ENCODE data around the gene DUOX2. TPM values are rescaled to one million over a fixed set of nuclear protein-coding genes. Genes with fewer than 3 reads are reported as not detected.
"Not testable (repeated sequence)": the region's sequence is repeated elsewhere in the genome, so short reads cannot be mapped to it uniquely, and the experiment has no call there.

The DUOX2 gene
- total RNA-seq, 6 donors from 2014 or later = 2.7 to 27.2 (median 6.7) TPM

- no peak for ATAC-seq (ENCODE audit: low FRiP score in 2 of 2)
- DNase-seq = no peak
- Histone ChIP-seq H3K27me3 (no peaks in the 10 kb centered on the region), H3K4me1 (no peaks in the 10 kb centered on the region), H3K27ac (no peak overlapping the region), H3K9me3 (no peaks in the 10 kb centered on the region), H3K36me3 (no peaks in the 10 kb centered on the region), H3K4me3 (no peak overlapping the region)
- TF ChIP-seq POLR2AphosphoS5 (IDR thresholded peaks at IDR 0.05) (no peak), EP300 (IDR thresholded peaks at IDR 0.05) (no peak), CTCF (IDR thresholded peaks at IDR 0.05) (no peak), POLR2A (IDR thresholded peaks at IDR 0.05) (no peak)
- 46 to 51% methylated on average over 3 of the region's 3 CpGs for WGBS, 2 donors
Measured at GRCh38 chr15:45089712-45090373, 24.1 kb downstream of the DUOX2 start.

- Histone ChIP-seq H3K9me3 (no peaks in the 10 kb centered on the region), H3K36me3 (no peaks in the 10 kb centered on the region), H3K27me3 (no peaks in the 10 kb centered on the region), H3K27ac (no peak overlapping the region), H3K4me3 (no peak overlapping the region), H3K4me1 (no peaks in the 10 kb centered on the region)
- TF ChIP-seq POLR2A (IDR thresholded peaks at IDR 0.05) (no peak), CTCF (IDR thresholded peaks at IDR 0.05) (no peak), EP300 (IDR thresholded peaks at IDR 0.05) (no peak), POLR2AphosphoS5 (IDR thresholded peaks at IDR 0.05) (no peak)
- ATAC-seq (ENCODE audit: low FRiP score in 2 of 2) = peak in 1 of 2 donors; percentile 61
- no peak for DNase-seq
- 81 to 85% methylated on average over 10 of the region's 10 CpGs for WGBS, 2 donors
Measured at GRCh38 chr15:45088801-45089711, 24.9 kb downstream of the DUOX2 start.

DNA sequence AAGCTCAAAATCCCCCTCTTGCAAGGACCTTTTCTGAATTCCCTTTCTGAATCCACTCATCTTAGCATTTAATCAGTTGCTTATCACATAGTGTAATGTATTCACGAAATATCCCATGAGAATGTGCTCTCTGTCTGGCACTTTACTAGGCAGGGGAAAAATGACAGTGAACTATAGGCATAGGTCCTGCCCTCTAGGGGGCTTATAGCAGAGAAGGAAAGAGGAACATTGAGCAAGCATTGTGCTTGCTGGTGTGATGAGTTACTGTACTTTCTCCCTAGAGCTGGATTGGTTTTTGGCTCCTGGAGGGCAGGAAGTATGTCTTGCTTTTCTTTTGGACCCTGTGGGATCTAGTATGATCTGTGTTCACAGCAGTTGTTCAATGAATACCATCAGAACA is 26.5 kb downstream of the DUOX2 start:
- Histone ChIP-seq H3K36me3 (no peaks in the 10 kb centered on the region), H3K4me3 (no peak overlapping the region), H3K27ac (no peak overlapping the region), H3K9me3 (no peaks in the 10 kb centered on the region), H3K4me1 (no peaks in the 10 kb centered on the region), H3K27me3 (no peaks in the 10 kb centered on the region)
- TF ChIP-seq EP300 (IDR thresholded peaks at IDR 0.05) = no peak
- 61 to 79% methylated on average over 1 of the region's 1 CpG for WGBS, 2 donors
- DNase-seq (no peak), ATAC-seq (ENCODE audit: low FRiP score in 2 of 2) (no peak)

DNA sequence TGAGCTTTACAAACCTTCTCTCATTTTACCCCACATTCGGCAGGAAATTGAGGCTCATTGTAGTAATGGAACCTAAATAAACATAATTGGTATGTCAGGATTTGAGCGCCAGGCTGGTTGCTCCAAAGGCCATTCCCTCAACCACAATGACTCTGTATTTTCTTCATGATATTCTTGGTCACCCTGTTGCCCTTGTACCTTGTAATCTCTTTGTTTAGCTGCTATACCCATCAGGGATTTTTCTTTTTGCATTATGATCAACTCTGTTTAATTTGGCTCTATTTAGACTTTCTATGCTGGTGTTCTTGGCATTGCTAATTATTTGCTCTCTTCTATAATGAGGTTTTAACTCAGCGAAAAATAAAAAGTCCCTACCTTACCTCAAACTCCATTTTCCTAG is 29.8 kb downstream of the DUOX2 start:
- DNase-seq (no peak), ATAC-seq (ENCODE audit: low FRiP score in 2 of 2) (no peak)
- Histone ChIP-seq H3K4me1 (no peaks in the 10 kb centered on the region), H3K9me3 (no peaks in the 10 kb centered on the region), H3K36me3 (no peaks in the 10 kb centered on the region), H3K4me3 (no peak overlapping the region), H3K27me3 (no peaks in the 10 kb centered on the region), H3K27ac (no peak overlapping the region)
- 62 to 70% methylated on average over 3 of the region's 3 CpGs for WGBS, 2 donors
- TF ChIP-seq POLR2AphosphoS5 (IDR thresholded peaks at IDR 0.05) (no peak), POLR2A (IDR thresholded peaks at IDR 0.05) (no peak), EP300 (IDR thresholded peaks at IDR 0.05) (no peak), CTCF (IDR thresholded peaks at IDR 0.05) (no peak)

DNA sequence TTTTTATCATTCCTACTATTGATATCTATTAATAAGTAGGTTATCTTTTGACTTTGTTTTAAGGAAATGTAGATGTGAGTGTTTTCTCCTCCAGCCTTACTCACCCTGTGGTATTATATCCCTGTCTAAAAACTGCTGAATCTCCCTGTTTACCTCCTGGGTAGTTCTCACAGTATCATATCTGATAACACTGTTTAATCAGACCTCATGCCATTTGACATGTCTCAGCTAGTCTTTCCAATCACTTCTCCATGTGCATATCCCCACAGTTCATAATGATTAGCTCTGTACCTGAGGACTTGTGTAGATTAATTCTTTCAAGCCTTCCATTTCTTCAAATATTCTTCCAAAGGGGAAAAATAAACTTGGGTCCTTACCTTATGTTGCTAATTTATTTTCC is 30.7 kb downstream of the DUOX2 start:
- Histone ChIP-seq H3K4me1 (no peaks in the 10 kb centered on the region), H3K27me3 (no peaks in the 10 kb centered on the region), H3K36me3 (no peaks in the 10 kb centered on the region), H3K9me3 (no peaks in the 10 kb centered on the region), H3K4me3 (no peak overlapping the region), H3K27ac (no peak overlapping the region)
- TF ChIP-seq CTCF (IDR thresholded peaks at IDR 0.05) (no peak), POLR2AphosphoS5 (IDR thresholded peaks at IDR 0.05) (no peak), EP300 (IDR thresholded peaks at IDR 0.05) (no peak), POLR2A (IDR thresholded peaks at IDR 0.05) (no peak)
- ATAC-seq (ENCODE audit: low FRiP score in 2 of 2) (no peak), DNase-seq (no peak)

DNA sequence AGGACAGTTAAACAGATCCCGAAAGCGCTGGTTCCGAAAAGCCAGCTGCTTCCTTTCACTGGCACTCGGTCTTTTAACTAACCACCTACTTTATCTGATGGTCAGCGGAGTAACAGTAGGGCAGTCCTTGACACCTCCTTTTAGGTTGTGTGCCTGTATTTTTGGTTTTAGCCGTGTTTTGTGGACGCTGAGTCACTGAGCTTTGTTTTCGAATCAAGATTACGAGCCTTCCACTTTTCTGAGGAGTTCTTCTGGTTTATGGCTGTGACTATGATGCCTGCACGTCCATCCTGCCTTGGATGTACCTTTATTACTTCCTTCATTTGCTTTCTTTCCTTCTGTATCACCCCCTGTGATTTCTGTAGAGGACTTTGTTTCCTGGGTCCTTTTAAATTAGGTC is 31.6 kb downstream of the DUOX2 start:
- not testable (repeated sequence) for H3K27me3 ChIP-seq; DNase-seq; H3K36me3 ChIP-seq; H3K4me3 ChIP-seq; H3K4me1 ChIP-seq; ATAC-seq (ENCODE audit: low FRiP score in 2 of 2); H3K9me3 ChIP-seq; H3K27ac ChIP-seq
- WGBS, 2 donors = 61 to 66% methylated on average over 5 to 10 of the region's 10 CpGs

DNA sequence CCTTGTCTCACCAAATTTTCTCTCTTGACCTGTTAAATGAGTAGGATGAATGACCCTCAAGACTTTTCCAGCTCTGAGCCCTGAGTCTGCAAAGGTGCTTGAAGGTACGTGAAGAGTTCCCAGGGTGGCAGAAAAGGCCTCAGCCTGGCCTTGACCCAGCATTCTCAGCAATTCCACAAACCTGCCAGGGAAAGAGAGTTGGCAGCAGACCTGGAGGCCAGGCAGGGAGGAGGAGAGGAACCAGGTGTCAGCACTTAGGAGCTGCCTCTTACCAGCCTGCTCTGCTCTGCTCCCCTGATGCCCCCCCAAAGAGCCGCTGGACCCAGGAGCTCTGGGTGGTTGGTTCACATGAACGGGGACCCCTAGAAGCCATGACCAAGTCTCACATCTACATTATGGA is 33.4 kb downstream of the DUOX2 start:
- not testable (repeated sequence) for H3K4me3 ChIP-seq, H3K4me1 ChIP-seq, H3K36me3 ChIP-seq, H3K9me3 ChIP-seq, DNase-seq, H3K27ac ChIP-seq, H3K27me3 ChIP-seq
- ATAC-seq (ENCODE audit: low FRiP score in 2 of 2) = peak in 1 of 2 donors; percentile 20
- WGBS, 2 donors = 62% methylated on average over 3 of the region's 3 CpGs; no CpG with 5 or more reads in 1 of the 2 donors

DNA sequence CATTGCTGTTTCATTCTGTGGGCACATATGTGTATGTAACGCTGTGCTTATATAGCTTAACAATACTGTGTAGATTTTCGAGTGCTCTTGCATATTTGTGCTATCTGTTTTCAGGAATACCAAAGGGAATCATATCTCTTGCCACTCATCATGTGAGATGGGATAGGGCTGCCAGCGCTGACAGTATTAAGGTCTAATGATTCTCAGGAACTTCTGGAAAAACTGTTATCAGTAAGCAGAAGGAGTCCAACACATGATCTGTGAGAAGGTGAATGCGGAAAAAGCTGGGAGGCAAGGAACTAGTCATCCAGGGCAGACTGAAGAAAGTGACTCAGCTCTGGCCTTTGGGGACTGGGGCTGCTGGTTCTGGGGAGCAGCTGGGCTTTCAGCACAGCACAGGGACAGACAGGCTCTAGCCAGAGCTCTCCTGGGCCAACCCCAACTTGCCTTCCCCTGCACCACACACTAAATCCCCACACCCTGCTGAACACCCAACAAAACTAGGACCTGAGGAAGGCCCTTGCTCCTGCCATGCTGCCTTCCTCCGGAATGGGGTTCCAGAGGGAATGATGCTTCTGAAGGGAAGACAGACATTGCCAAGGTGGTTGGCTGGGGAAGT is 34.2 kb downstream of the DUOX2 start:
- 78 to 93% methylated on average over 4 to 5 of the region's 5 CpGs for WGBS, 2 donors
- peak in 1 of 2 donors; percentile 83 for ATAC-seq (ENCODE audit: low FRiP score in 2 of 2)
- not testable (repeated sequence) for H3K4me3 ChIP-seq, H3K36me3 ChIP-seq, H3K27me3 ChIP-seq, H3K9me3 ChIP-seq, H3K4me1 ChIP-seq, DNase-seq, H3K27ac ChIP-seq

Measured in upper lobe of left lung (tissue), 6 donors.